Fibroblast of lung (primary cell): Measurements from ENCODE around the gene DCAF8. TPM values are rescaled to one million over a fixed set of nuclear protein-coding genes. Genes with fewer than 3 reads are reported as not detected.

ENCODE experiments used
- DNase-seq, 2 donors: peaks; one replicate each; pipeline versions ENCODE4 v3.0.0 to v3.0.0-alpha.2; 2010; ENCODE audit warnings: low read depth in 2 of 2
- H2AFZ ChIP-seq: 2 replicates; pipeline ENCODE4 v1.5.1; 2012; ENCODE audit warnings: low read length, control low read depth, inconsistent platforms
- H3K27ac ChIP-seq: 2 replicates; pipeline ENCODE4 v1.5.1; 2011; ENCODE audit warnings: low read length, control low read depth; ENCODE audit not compliant: insufficient read depth
- H3K27me3 ChIP-seq: 2 replicates; pipeline ENCODE4 v1.5.1; 2011; ENCODE audit warnings: mild to moderate bottlenecking, low read length; ENCODE audit not compliant: control insufficient read depth, insufficient read depth
- H3K36me3 ChIP-seq: 2 replicates; pipeline ENCODE4 v1.5.1; 2011; ENCODE audit warnings: low read length; ENCODE audit not compliant: control insufficient read depth, insufficient read depth
- H3K4me1 ChIP-seq: 2 replicates; pipeline ENCODE4 v1.5.1; 2011; ENCODE audit warnings: low read length; ENCODE audit not compliant: control insufficient read depth, insufficient read depth; ENCODE audit errors: extremely low read depth
- H3K4me2 ChIP-seq: 2 replicates; pipeline ENCODE4 v1.5.1; 2011; ENCODE audit warnings: low read length, control low read depth; ENCODE audit not compliant: insufficient read depth; ENCODE audit errors: extremely low read depth
- H3K4me3 ChIP-seq, 4 experiments: fragments of 200-600 bp in 1 of 4; sonication (generic) in 1 of 4; replicated peaks in 1 of 4; 2 replicates each; pipeline ENCODE4 v1.5.1; 2011 to 2016; ENCODE audit warnings: low read length in 4 of 4, low read depth in 3 of 4, mild to moderate bottlenecking in 3 of 4, control low read depth in 2 of 4, inconsistent platforms in 1 of 4, mixed read lengths in 1 of 4; ENCODE audit not compliant: insufficient read depth in 1 of 4; ENCODE audit errors: control extremely low read depth in 1 of 4
- H3K79me2 ChIP-seq: 2 replicates; pipeline ENCODE4 v1.5.1; 2012; ENCODE audit warnings: mild to moderate bottlenecking, low read length, inconsistent platforms; ENCODE audit not compliant: control insufficient read depth, insufficient read depth
- H3K9ac ChIP-seq: 2 replicates; pipeline ENCODE4 v1.5.1; 2011; ENCODE audit warnings: mild to moderate bottlenecking, low read length, control low read depth; ENCODE audit not compliant: insufficient read depth
- H3K9me3 ChIP-seq: 2 replicates; pipeline ENCODE4 v1.5.1; 2012; ENCODE audit warnings: low read depth, low read length; ENCODE audit not compliant: control insufficient read depth, insufficient read depth
- H4K20me1 ChIP-seq: 2 replicates; pipeline ENCODE4 v1.5.1; 2011; ENCODE audit warnings: low read length; ENCODE audit not compliant: control insufficient read depth, insufficient read depth; ENCODE audit errors: extremely low read depth
- CTCF ChIP-seq, 2 donors: IDR thresholded peaks in 1 of 2; conservative IDR thresholded peaks in 1 of 2; 1 replicate in 1 of 2; 2 replicates in 1 of 2; pipeline ENCODE4 v1.5.1; 2011 to 2012; ENCODE audit warnings: low read length in 2 of 2, control low read depth in 1 of 2, inconsistent platforms in 1 of 2, low read depth in 1 of 2, mild to moderate bottlenecking in 1 of 2
- EZH2 ChIP-seq: IDR thresholded peaks from 2 replicates; pipeline ENCODE4 v1.5.1; 2012; ENCODE audit warnings: low read length, control low read depth, mild to moderate bottlenecking; ENCODE audit errors: missing control alignments
- polyA plus RNA-seq, 2 donors: library from polyadenylated mRNA; depleted of rRNA in 1 of 2; stranded (reverse) in 1 of 2; unstranded in 1 of 2; fragments of >200 nt; gene quantifications; 2 replicates each; pipeline ENCODE4 v1.2.1, GENCODE V29; 2011 to 2012; ENCODE audit warnings: missing spikeins in 1 of 2
- total RNA-seq: library from RNA; depleted of rRNA; stranded (reverse); fragments of >200 nt; gene quantifications from 2 replicates; pipeline ENCODE4 v1.2.1, GENCODE V29; 2014

The DCAF8 gene
- total and polyA plus RNA-seq, 2 donors (not counting 1 experiment from before 2014, with no cell fraction given), result 72.6 to 89.8 TPM

- Histone ChIP-seq H3K9me3 (no peaks in the 10 kb centered on the region), H3K9ac (no peak overlapping the region), H3K36me3 (no peaks in the 10 kb centered on the region), H3K79me2 (no peaks in the 10 kb centered on the region), H2AFZ (no peak overlapping the region), H3K27me3 (no peaks in the 10 kb centered on the region), H3K4me3 (no peak overlapping the region), H4K20me1 (no peaks in the 10 kb centered on the region), H3K4me1 (no peaks in the 10 kb centered on the region), H3K27ac (no peak overlapping the region), H3K4me2 (no peak overlapping the region)
- DNase-seq, result no peak
- TF ChIP-seq CTCF (conservative IDR thresholded peaks at IDR 0.05 in 1 of 2, IDR thresholded peaks at IDR 0.05 in 1 of 2; ENCODE audit: low read depth in 1 of 2, low read length in 2 of 2) (no peak), EZH2 (no peak)
Observed at GRCh38 chr1:160186246-160186645, 76.1 kb downstream of the DCAF8 start.

GRCh38 chr1:160179336-160179735 is 83.0 kb downstream of the DCAF8 start:
- no peak overlapping the region for H3K4me3 ChIP-seq
- H2AFZ ChIP-seq, result no peak overlapping the region
- H3K36me3 ChIP-seq, result no peaks in the 10 kb centered on the region
- TF ChIP-seq EZH2 (no peak), CTCF (conservative IDR thresholded peaks at IDR 0.05 in 1 of 2, IDR thresholded peaks at IDR 0.05 in 1 of 2; ENCODE audit: low read depth in 1 of 2, low read length in 2 of 2) (no peak)
- no peaks in the 10 kb centered on the region for H3K9me3 ChIP-seq
- DNase-seq, result no peak
- H3K27ac ChIP-seq, result no peak overlapping the region
- H3K4me1 ChIP-seq, result no peaks in the 10 kb centered on the region
- H3K27me3 ChIP-seq, result peaks cover 4% of the 10 kb centered on the region
- H4K20me1 ChIP-seq, result peaks cover 2% of the 10 kb centered on the region
- H3K4me2 ChIP-seq, result no peak overlapping the region
- no peak overlapping the region for H3K9ac ChIP-seq
- no peaks in the 10 kb centered on the region for H3K79me2 ChIP-seq

GRCh38 chr1:160178731-160179130 is 83.6 kb downstream of the DCAF8 start:
- Histone ChIP-seq H3K9me3 (no peaks in the 10 kb centered on the region), H3K27ac (no peak overlapping the region), H3K79me2 (no peaks in the 10 kb centered on the region), H2AFZ (no peak overlapping the region), H3K4me1 (no peaks in the 10 kb centered on the region), H3K4me3 (no peak overlapping the region), H3K9ac (no peak overlapping the region), H3K27me3 (peaks cover 4% of the 10 kb centered on the region), H3K4me2 (no peak overlapping the region), H4K20me1 (peaks cover 2% of the 10 kb centered on the region), H3K36me3 (no peaks in the 10 kb centered on the region)
- TF ChIP-seq CTCF (conservative IDR thresholded peaks at IDR 0.05 in 1 of 2, IDR thresholded peaks at IDR 0.05 in 1 of 2; ENCODE audit: low read depth in 1 of 2, low read length in 2 of 2) (no peak), EZH2 (no peak)
- no peak for DNase-seq
